MM.1S (cell line): ENCODE data around the gene CCND1.
A peak's percentile ranks its signal among the peaks of the same experiment; 100 is the strongest.

Experiments used
- CTCF ChIP-seq: fragments of 300-600 bp; sonication (generic); IDR thresholded peaks from 2 replicates; pipeline ENCODE4 v1.5.1; 2016; ENCODE audit warnings: antibody characterized with exemption, low read length, mixed read lengths
- EZH2phosphoT487 ChIP-seq: fragments of 300-600 bp; sonication (generic); IDR thresholded peaks from 2 replicates; pipeline ENCODE4 v1.6.1; 2018; ENCODE audit warnings: antibody characterized with exemption, low read length

- TF ChIP-seq CTCF: no peak
- TF ChIP-seq EZH2phosphoT487: 0 out of 2 replicates have a peak, but pooled peaks have one; percentile 52
Measured at GRCh38 chr11:69640260-69640994, 529 bp upstream of the CCND1 start.
